Thyroid gland (tissue), 4 donors: Measurements from ENCODE around the gene SNRPA1.

ENCODE experiments used
- CTCF ChIP-seq, 6 experiments: fragments of 200-600 bp in 3 of 6; fragments of 450-650 bp in 3 of 6; sonication (generic) in 3 of 6; IDR thresholded peaks; one replicate each; pipeline ENCODE4 v1.5.1; 2016 to 2019; ENCODE audit warnings: antibody characterized with exemption in 6 of 6, mild to moderate bottlenecking in 2 of 6, inconsistent platforms in 1 of 6, moderate library complexity in 1 of 6
- POLR2A ChIP-seq, 2 donors: fragments of 450-650 bp; IDR thresholded peaks; one replicate each; pipeline ENCODE4 v1.6.1; 2017; ENCODE audit warnings: antibody characterized with exemption in 2 of 2, mild to moderate bottlenecking in 2 of 2, moderate library complexity in 1 of 2

- TF ChIP-seq POLR2A (IDR thresholded peaks at IDR 0.05) (no peak), CTCF (IDR thresholded peaks at IDR 0.05) (no peak)
Measured at GRCh38 chr15:101314336-101315125, 19.5 kb upstream of the SNRPA1 start.
